Gastroesophageal sphincter (tissue), 3 donors: ENCODE measurements around the gene BBOX1.

ENCODE experiments used
- EP300 ChIP-seq: sonication (generic); formaldehyde crosslinking; IDR thresholded peaks from one replicate; pipeline ENCODE4 v1.6.1; 2017; ENCODE audit warnings: antibody characterized with exemption, mild to moderate bottlenecking
- POLR2A ChIP-seq, 2 donors: fragments of 450-650 bp; IDR thresholded peaks; one replicate each; pipeline ENCODE4 v1.6.1; 2017; ENCODE audit warnings: antibody characterized with exemption in 2 of 2, mild to moderate bottlenecking in 2 of 2, moderate library complexity in 1 of 2
- POLR2AphosphoS5 ChIP-seq: sonication (generic); formaldehyde crosslinking; IDR thresholded peaks from one replicate; pipeline ENCODE4 v1.6.1; 2017; ENCODE audit warnings: antibody characterized with exemption
- TF ChIP-seq, protein P1 (sequence below), 4 experiments: fragments of 200-600 bp in 2 of 4; fragments of 450-650 bp in 2 of 4; sonication (generic) in 1 of 4; IDR thresholded peaks; one replicate each; pipeline ENCODE4 v1.5.1; 2017 to 2019; ENCODE audit warnings: antibody characterized with exemption in 4 of 4, mild to moderate bottlenecking in 2 of 4, moderate library complexity in 2 of 4

GRCh38 chr11:27107548-27107947 lies 66.9 kb downstream of the BBOX1 start:
- TF ChIP-seq, protein P1, sequence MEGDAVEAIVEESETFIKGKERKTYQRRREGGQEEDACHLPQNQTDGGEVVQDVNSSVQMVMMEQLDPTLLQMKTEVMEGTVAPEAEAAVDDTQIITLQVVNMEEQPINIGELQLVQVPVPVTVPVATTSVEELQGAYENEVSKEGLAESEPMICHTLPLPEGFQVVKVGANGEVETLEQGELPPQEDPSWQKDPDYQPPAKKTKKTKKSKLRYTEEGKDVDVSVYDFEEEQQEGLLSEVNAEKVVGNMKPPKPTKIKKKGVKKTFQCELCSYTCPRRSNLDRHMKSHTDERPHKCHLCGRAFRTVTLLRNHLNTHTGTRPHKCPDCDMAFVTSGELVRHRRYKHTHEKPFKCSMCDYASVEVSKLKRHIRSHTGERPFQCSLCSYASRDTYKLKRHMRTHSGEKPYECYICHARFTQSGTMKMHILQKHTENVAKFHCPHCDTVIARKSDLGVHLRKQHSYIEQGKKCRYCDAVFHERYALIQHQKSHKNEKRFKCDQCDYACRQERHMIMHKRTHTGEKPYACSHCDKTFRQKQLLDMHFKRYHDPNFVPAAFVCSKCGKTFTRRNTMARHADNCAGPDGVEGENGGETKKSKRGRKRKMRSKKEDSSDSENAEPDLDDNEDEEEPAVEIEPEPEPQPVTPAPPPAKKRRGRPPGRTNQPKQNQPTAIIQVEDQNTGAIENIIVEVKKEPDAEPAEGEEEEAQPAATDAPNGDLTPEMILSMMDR (IDR thresholded peaks at IDR 0.05) = no peak
- no peak for TF ChIP-seq POLR2A (IDR thresholded peaks at IDR 0.05)
- TF ChIP-seq POLR2AphosphoS5 = no peak
- TF ChIP-seq EP300 = no peak
